B cell (primary cell): ENCODE measurements around the gene PALLD. TPM values are rescaled to one million over a fixed set of nuclear protein-coding genes. Genes with fewer than 3 reads are reported as not detected.

Experiments
- ATAC-seq: fragments of 200-7000 bp; cut with Tn5 transposase; one replicate; pipeline ENCODE4 v1.10.0; 2021; ENCODE audit warnings: low read depth, mild to moderate bottlenecking, moderate number of reproducible peaks, moderate library complexity
- CTCF ChIA-PET: fragments of 350-600 bp; sonication (Branson Sonifier 250); formaldehyde crosslinking; loops from one replicate; lab custom pipeline; 2021; ENCODE audit warnings: antibody characterized with exemption, inconsistent platforms; lab: Charles Lee
- POLR2A ChIA-PET: fragments of 350-600 bp; sonication (Branson Sonifier 250); formaldehyde crosslinking; loops from one replicate; lab custom pipeline; 2021; ENCODE audit warnings: antibody characterized with exemption; lab: Charles Lee
- DNase-seq: peaks from one replicate; pipeline ENCODE4 v3.0.0; 2013
- H2AFZ ChIP-seq: 2 replicates; pipeline ENCODE4 v1.6.1; 2012; ENCODE audit warnings: mild to moderate bottlenecking, low read depth, low read length; ENCODE audit not compliant: insufficient read depth, poor library complexity, severe bottlenecking
- H3K27ac ChIP-seq, 2 donors: 1 replicate in 1 of 2; 2 replicates in 1 of 2; pipeline ENCODE4 v1.5.1; 2012 to 2013; ENCODE audit warnings: low read length in 2 of 2, mild to moderate bottlenecking in 2 of 2, moderate library complexity in 1 of 2
- H3K27me3 ChIP-seq, 4 experiments: fragments of 200-600 bp in 1 of 4; sonication (generic) in 1 of 4; replicated peaks in 1 of 4; 1 replicate in 2 of 4; 2 replicates in 2 of 4; pipeline versions ENCODE4 v1.6.1 to v1.7.0; 2013 to 2016; ENCODE audit warnings: low read length in 3 of 4, mild to moderate bottlenecking in 2 of 4, mixed read lengths in 1 of 4, moderate library complexity in 1 of 4; ENCODE audit not compliant: insufficient read depth in 4 of 4, control insufficient read depth in 3 of 4; ENCODE audit errors: control extremely low read depth in 1 of 4
- H3K36me3 ChIP-seq, 2 experiments: replicated peaks in 1 of 2; 1 replicate in 1 of 2; 2 replicates in 1 of 2; pipeline versions ENCODE4 v1.6.1 to v1.7.1; 2013; ENCODE audit warnings: low read length in 1 of 2; ENCODE audit not compliant: insufficient read depth in 2 of 2, control insufficient read depth in 1 of 2; ENCODE audit errors: control extremely low read depth in 1 of 2, extremely low read depth in 1 of 2
- H3K4me1 ChIP-seq, 2 donors: fragments of 200-600 bp in 1 of 2; sonication (generic) in 1 of 2; 1 replicate in 1 of 2; 2 replicates in 1 of 2; pipeline versions ENCODE4 v1.5.1 to v1.6.1; 2013 to 2017; ENCODE audit warnings: low read length in 2 of 2; ENCODE audit not compliant: control insufficient read depth in 2 of 2, insufficient read depth in 2 of 2
- H3K4me2 ChIP-seq: replicated peaks from 2 replicates; pipeline ENCODE3; 2012; ENCODE audit warnings: mild to moderate bottlenecking, low read depth, low read length; ENCODE audit not compliant: poor library complexity, severe bottlenecking
- H3K4me3 ChIP-seq, 5 experiments: fragments of 200-600 bp in 1 of 5; sonication (generic) in 1 of 5; 1 replicate in 3 of 5; 2 replicates in 2 of 5; pipeline versions ENCODE4 v1.5.1 to v1.7.0; 2011 to 2016; ENCODE audit warnings: low read length in 4 of 5, mild to moderate bottlenecking in 4 of 5, low read depth in 2 of 5, control low read depth in 1 of 5, moderate library complexity in 1 of 5; ENCODE audit not compliant: insufficient read depth in 1 of 5; ENCODE audit errors: control extremely low read depth in 1 of 5, extremely low read depth in 1 of 5
- H3K79me2 ChIP-seq: fragments of 200-600 bp; sonication (generic); one replicate; pipeline ENCODE4 v1.6.0; 2016; ENCODE audit warnings: low read length; ENCODE audit not compliant: control insufficient read depth, insufficient read depth
- H3K9ac ChIP-seq: fragments of 200-600 bp; sonication (generic); 2 replicates; pipeline ENCODE4 v1.6.1; 2017; ENCODE audit warnings: mild to moderate bottlenecking, low read length, moderate library complexity
- H3K9me3 ChIP-seq, 3 donors: one replicate each; pipeline versions ENCODE4 v1.6.1 to v1.7.1; 2013; ENCODE audit warnings: low read length in 2 of 3; ENCODE audit not compliant: control insufficient read depth in 2 of 3, insufficient read depth in 1 of 3; ENCODE audit errors: control extremely low read depth in 1 of 3
- H4K20me1 ChIP-seq: 2 replicates; pipeline ENCODE4 v1.6.0; 2012; ENCODE audit warnings: mild to moderate bottlenecking, low read length; ENCODE audit not compliant: insufficient read depth, control insufficient read depth, poor library complexity, severe bottlenecking
- H3K27ac Mint-ChIP-seq: one replicate; pipeline ENCODE4 v1.8.0; 2021; ENCODE audit warnings: mixed read lengths
- H3K27me3 Mint-ChIP-seq: one replicate; pipeline ENCODE4 v1.8.0; 2021; ENCODE audit warnings: mixed read lengths
- H3K4me1 Mint-ChIP-seq: one replicate; pipeline ENCODE4 v1.8.0; 2021; ENCODE audit warnings: mixed read lengths
- H3K4me3 Mint-ChIP-seq: one replicate; pipeline ENCODE4 v1.8.0; 2021; ENCODE audit warnings: mixed read lengths
- H3K9me3 Mint-ChIP-seq: one replicate; pipeline ENCODE4 v1.8.0; 2022; ENCODE audit warnings: mixed read lengths; ENCODE audit not compliant: insufficient read depth
- EZH2 ChIP-seq: IDR thresholded peaks from 2 replicates; pipeline ENCODE4 v1.6.1; 2012; ENCODE audit warnings: borderline replicate concordance, low read depth, mild to moderate bottlenecking, moderate library complexity, low read length; ENCODE audit not compliant: insufficient read depth, poor library complexity, severe bottlenecking
- WGBS: methylation state at CpG from one replicate; pipeline ENCODE4 v1.1.5; 2013; ENCODE audit warnings: missing lambda C conversion rate; ENCODE audit not compliant: insufficient coverage; 5-methylcytosine and 5-hydroxymethylcytosine counted together
- intact Hi-C: fragments of 100-400 bp; cut with micrococcal nuclease; formaldehyde crosslinking; loops from one replicate; pipeline ENCODE4 v1.10.0; 2022
- polyA plus RNA-seq: library from polyadenylated mRNA; depleted of rRNA; stranded (reverse); fragments of >200 nt; gene quantifications from 2 replicates; pipeline ENCODE4 v1.2.3, GENCODE V29; 2012
- total RNA-seq, 2 donors: library from RNA; stranded (reverse); fragments of 120-200 nt in 1 of 2; gene quantifications; 1 replicate in 1 of 2; 2 replicates in 1 of 2; pipeline versions ENCODE4 v1.2.3 to v1.2.4, GENCODE V29; 2013 to 2022
- TF ChIP-seq, protein P1 (sequence below): fragments of 200-600 bp; IDR thresholded peaks from one replicate; pipeline ENCODE4 v1.8.0; 2022; ENCODE audit warnings: antibody characterized with exemption, mild to moderate bottlenecking

The PALLD gene
- total and polyA plus RNA-seq, 2 donors (not counting 1 experiment from before 2014, with no cell fraction given) = 0.63 to 0.71 TPM

DNA sequence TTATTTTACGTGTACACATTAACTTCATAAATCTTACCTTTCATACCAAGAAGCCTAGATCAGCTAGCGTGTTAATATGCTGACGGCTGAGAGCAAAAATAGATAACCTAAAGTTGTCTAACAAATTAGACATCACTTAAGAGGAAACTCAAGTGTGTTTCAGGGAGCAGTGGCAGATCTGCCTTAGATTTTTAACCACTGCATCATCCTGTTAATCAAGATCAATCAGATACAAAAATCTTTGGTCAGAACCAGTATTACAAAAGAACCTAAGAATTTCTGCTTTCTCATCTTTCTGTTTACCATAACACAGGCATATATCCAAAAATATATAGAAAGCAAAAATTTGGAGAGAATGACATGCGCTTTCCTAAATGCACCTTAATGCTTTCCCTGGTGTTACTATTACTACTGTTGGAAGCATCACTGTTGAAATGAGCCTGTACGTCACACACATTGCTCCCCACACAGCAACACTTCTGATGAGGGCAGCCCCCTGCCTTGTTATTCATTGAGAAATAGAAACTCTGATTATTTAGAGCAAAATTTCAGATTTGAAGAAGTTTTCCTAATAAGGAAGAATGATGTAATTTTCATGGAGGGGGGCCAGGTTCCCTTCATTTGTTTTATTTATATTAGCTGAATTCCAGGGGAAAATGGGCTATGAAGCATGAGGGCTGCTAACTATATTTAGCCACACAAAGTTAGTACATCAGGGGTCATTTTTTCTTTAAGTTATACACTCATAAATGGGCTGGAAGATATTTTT lies 360.9 kb downstream of the PALLD start:
- WGBS = no CpG with 5 or more reads among the region's 5 CpGs
- peaks cover 14% of the 10 kb centered on the region for H3K27me3 Mint-ChIP-seq
- no peaks in the 10 kb centered on the region for H4K20me1 ChIP-seq
- H3K4me2 ChIP-seq = no peak overlapping the region
- H3K4me3 ChIP-seq = no peak overlapping the region
- H3K27ac ChIP-seq = no peak overlapping the region
- DNase-seq (no peak), ATAC-seq (no peak)
- no peaks in the 10 kb centered on the region for H3K27me3 ChIP-seq
- no peak overlapping the region for H3K4me3 Mint-ChIP-seq
- no peaks in the 10 kb centered on the region for H3K4me1 ChIP-seq
- no peaks in the 10 kb centered on the region for H3K9me3 Mint-ChIP-seq
- POLR2A ChIA-PET = no interaction called here
- CTCF ChIA-PET = no interaction called here
- H3K79me2 ChIP-seq = no peaks in the 10 kb centered on the region
- intact Hi-C loops = no loop called here
- H2AFZ ChIP-seq = no peak overlapping the region
- no peak overlapping the region for H3K27ac Mint-ChIP-seq
- no peaks in the 10 kb centered on the region for H3K9me3 ChIP-seq
- H3K36me3 ChIP-seq = no peaks in the 10 kb centered on the region
- H3K4me1 Mint-ChIP-seq = no peaks in the 10 kb centered on the region
- no peak for TF ChIP-seq EZH2
- TF ChIP-seq, protein P1, sequence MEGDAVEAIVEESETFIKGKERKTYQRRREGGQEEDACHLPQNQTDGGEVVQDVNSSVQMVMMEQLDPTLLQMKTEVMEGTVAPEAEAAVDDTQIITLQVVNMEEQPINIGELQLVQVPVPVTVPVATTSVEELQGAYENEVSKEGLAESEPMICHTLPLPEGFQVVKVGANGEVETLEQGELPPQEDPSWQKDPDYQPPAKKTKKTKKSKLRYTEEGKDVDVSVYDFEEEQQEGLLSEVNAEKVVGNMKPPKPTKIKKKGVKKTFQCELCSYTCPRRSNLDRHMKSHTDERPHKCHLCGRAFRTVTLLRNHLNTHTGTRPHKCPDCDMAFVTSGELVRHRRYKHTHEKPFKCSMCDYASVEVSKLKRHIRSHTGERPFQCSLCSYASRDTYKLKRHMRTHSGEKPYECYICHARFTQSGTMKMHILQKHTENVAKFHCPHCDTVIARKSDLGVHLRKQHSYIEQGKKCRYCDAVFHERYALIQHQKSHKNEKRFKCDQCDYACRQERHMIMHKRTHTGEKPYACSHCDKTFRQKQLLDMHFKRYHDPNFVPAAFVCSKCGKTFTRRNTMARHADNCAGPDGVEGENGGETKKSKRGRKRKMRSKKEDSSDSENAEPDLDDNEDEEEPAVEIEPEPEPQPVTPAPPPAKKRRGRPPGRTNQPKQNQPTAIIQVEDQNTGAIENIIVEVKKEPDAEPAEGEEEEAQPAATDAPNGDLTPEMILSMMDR = no peak
- H3K9ac ChIP-seq = no peak overlapping the region

DNA sequence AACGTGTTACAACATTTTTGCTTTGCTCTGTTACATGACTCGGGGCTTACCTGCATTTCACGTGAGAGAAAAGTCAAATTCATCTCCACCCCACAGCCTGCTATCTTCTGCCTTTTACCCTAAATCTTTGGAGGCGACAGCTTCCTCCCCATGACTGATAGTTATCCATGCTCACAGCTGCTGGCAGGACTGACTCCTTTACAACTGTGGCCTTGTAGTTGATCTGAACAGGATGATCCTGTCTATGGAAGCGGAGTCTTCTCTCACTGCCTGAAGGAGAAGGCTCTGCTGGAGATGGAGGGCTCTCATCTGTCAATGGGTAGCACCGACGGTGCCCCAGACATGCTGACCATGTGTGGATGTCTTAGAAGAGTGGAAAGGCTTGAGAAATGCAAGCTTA lies 362.2 kb downstream of the PALLD start:
- Histone ChIP-seq H3K4me3 (no peak overlapping the region), H2AFZ (no peak overlapping the region), H4K20me1 (no peaks in the 10 kb centered on the region), H3K9me3 (no peaks in the 10 kb centered on the region), H3K36me3 (no peaks in the 10 kb centered on the region), H3K4me2 (no peak overlapping the region), H3K79me2 (no peaks in the 10 kb centered on the region), H3K9ac (no peak overlapping the region), H3K4me1 (no peaks in the 10 kb centered on the region), H3K27me3 (no peaks in the 10 kb centered on the region), H3K27ac (no peak overlapping the region)
- Mint-ChIP-seq H3K27ac (no peak overlapping the region), H3K27me3 (peaks cover 14% of the 10 kb centered on the region), H3K4me3 (no peak overlapping the region), H3K9me3 (no peaks in the 10 kb centered on the region), H3K4me1 (no peaks in the 10 kb centered on the region)
- TF ChIP-seq, protein P1 = no peak
- no peak for TF ChIP-seq EZH2
- ChIA-PET POLR2A (no interaction called here), CTCF (no interaction called here)
- intact Hi-C loops = no loop called here
- DNase-seq = no peak
- WGBS = 92% methylated on average over 2 of the region's 7 CpGs
- ATAC-seq = no peak
